ENCODE data around the gene ST3GAL3. TPM values are rescaled to one million over a fixed set of nuclear protein-coding genes. Genes with fewer than 3 reads are reported as not detected.

Gene ST3GAL3
- polyA plus RNA-seq, 10 donors = 24.3 to 40.5 (median 32.2) TPM

DNA sequence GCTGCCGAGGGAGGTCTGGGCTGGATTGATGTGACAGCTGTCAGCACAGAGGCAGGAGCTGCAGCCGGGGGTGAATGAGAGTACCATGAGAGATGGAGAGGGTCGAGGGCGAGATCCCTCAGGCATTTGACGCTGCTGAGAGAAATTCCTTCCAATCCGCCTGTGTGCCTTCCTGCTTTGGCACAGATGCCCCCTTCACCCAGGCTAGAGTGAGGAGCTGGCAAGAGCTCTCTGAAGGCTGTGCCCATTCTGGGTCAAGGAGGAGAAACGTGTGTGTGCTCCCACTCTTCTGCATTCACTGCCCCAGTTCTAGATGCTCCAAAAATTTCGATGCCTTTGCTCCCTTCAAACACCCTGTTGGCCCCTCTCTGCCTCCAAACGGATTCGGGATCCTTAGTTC, 231.0 kb downstream of the ST3GAL3 start:
- no peak for DNase-seq

DNA sequence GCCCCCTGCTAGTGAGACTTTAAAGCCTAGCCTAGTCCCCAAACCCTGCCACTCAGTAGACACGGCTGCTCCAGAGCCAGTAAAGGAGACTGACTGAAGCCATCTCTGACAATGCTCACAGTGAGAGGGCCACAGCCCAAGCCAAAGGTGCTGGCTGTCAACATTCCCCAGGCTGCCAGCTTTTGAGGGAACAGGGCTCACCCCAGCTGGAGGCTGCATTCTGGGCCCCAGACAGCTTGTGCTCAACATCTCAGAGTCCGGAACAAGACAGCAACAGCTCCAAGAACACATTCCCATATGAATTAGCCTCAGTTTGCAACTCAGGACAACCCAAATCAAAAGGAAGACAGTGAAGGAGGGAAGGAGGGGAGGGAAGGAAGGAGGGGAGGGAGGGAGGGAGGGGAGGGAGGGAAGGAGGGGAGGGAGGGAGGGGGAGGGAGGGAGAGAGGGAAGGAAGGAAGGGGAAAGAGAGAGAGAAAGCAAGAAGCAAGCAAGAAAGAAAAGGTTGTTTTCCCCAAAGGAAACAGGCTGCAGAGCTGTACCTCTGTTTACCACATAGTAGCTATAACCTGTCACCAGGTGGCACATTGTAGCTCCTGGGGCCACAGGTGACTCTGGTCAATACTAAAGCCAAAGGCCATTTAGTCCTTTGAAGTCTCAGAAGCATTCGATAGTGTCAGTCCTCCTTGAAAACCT, 231.7 kb downstream of the ST3GAL3 start:
- peak in 1 of 3 donors; percentile 57 for DNase-seq

DNA sequence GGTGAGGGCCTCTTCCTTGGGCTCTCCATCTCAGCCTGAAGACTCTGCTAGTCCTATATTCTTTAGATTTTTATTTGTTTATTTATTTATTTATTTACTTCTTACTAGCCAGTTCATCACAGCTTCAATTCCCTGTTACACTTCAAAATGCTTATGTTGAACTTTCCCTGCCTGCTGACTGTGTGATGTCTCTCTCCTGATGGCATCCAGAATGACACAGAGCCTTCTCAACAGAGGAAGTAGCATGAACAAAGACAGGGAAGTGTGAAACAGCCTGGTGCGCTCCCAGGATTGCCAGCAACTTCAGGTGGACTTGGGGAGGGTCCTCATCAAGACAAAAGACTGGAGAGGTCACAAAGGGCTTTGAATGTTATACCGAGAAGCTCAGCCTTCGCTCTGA, 235.1 kb downstream of the ST3GAL3 start:
- DNase-seq = no peak

DNA sequence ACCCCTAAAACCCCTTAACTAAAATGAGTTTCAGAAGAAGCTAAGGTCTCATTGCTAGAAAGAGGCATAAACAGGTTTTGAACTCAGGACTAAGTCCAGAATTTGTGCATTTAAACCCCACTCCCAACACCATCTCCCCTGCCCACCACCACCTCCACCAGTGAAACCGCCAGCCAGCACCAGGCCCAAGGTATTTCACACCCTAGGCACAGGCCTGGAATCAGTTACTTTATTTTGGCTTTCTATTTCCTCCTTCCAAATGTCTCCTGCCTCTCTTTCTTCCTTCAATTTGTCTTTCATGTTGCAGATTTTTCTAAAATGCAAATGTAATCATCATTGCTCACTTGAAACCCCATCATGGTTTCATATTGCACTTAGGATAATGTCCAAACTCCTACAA, 237.5 kb downstream of the ST3GAL3 start:
- DNase-seq = no peak

DNA sequence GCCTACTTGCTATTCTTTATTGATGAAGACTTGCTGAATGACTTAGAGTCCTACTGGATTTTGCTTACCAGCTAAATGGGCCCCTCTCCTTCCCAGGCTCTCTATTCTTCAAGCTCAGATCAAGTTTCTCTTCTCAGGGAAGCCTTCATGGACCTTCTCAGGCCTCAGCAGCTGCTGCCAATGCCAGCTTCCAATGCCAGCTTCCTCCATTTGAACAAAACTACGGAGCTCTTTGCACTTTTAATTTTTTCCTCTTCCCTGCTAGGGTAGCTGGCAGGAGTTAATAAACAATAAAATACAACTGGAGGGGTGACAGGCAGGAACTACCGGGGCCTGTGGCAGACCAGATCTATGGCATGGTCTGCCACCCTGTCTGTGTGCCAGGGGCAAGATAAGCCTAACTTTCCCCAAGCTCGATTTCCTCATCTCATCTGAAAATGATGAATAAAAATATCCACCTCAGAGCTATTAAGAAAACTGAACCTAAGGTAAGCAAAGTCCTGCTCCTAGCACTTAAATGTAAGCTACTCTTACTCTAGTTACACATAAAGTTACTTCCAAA, 238.4 kb downstream of the ST3GAL3 start:
- DNase-seq = peak in 1 of 3 donors; percentile 25

DNA sequence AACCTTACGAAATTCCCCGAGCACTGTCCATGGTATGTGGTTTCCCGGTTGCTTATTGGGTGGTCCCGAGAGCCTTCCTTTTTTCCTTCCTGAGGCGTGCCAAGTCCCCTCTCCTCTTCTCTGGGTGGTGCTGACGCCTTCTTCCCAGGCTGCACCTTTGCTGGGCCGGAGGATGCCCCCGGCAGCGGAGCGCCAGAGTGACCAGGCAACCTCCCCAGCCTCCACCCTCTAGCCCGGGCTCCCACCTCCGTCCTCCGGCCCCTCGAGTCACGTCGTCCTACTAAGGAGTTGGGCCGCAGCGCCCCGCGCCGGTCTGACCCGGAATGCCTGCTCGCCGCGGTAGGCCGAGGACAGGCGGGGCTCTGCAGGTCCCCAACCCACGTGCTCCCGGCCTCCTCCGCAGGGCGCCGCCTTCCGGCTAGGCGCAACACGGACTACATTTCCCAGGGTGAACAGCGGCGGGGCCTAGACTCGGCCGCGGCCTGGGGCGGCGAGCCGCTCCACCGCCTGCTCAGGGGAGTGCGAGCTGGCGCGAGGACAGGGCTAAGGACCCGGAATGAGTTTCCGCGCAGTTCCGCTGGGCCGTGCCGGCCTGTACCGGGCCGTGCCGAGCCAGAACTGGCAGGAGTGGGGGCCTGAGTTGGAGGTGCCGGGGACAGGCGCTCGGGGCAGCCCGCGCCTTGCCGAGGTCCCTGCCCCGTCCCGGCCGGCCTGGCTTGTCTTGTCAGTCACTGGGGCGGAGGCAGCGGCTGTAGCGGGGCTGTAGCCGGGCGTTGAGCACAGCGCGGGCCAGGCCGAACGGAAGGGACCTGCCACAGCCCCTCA, 239.1 kb downstream of the ST3GAL3 start, which contains the start of gene IPO13:
TSS of gene IPO13 (plus strand) at position 715 of the 825 bp plus-strand sequence. CDS start 651 bp downstream, outside the sequence.
- DNase-seq = peak; percentile 94 to 99 (median 97)

DNA sequence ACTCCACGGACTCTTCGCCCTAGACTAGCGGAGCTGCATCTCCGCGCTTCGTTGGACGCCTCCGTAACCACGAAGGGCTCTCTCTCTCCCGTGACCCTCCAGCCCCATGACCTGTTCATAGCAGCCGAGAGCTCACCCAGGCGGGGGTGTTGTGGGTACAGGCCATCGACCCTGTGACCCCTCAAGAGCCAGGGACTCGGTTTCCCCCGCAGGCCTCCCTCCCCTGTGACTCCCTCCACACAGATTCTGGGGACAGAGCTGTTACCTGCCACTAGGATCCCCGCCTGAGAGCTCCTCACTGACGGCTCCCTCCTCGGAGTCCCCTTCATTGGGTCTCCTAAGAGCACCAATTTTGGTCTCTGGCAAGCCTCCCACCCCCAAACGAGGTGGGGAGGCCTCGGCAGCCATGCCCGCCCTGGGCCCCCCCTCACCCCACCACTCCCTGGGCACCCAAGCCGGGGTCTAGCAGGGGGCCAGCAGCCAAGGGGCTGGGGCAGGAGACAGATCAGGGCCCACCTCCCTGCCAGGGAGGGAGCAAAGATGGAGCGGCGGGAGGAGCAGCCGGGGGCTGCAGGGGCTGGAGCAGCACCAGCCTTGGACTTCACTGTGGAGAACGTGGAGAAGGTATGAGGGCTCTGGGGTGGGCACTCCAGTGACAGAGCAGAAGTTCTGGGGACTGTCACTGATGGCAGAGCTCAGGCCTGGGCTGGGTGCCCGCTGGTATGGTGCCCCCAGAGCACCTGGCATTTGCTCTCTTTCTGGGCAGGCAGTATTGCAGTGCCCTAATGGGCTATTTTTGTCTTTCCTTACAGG, 239.9 kb downstream of the ST3GAL3 start:
- no peak for DNase-seq

DNA sequence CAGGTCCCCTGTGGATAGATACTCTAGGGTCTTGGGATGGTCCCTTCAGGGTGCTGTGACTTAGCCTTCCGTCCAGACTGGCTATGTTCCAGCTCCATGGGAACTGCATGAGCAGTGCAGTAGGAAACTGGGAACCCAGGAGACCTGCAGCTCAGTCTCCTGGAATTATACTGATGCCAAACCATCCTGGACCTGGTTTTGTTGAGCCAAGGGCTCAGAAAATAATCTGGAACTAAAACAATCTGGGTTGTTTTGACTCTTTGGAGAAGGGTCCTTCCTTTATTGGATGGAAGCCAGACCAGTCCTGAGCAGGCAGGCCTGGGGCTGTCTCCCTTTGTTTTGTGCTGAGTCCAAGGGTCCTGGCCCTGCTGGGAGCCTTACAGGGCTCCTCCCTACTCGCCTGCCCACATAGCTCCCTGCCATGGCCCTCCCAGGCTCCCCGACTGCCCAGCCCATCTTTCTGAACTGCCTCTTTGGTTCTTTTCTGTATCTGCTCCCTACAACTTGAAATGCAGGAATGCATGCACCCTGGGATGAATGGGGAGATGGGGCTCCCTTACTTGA, 240.6 kb downstream of the ST3GAL3 start:
- DNase-seq = no peak

DNA sequence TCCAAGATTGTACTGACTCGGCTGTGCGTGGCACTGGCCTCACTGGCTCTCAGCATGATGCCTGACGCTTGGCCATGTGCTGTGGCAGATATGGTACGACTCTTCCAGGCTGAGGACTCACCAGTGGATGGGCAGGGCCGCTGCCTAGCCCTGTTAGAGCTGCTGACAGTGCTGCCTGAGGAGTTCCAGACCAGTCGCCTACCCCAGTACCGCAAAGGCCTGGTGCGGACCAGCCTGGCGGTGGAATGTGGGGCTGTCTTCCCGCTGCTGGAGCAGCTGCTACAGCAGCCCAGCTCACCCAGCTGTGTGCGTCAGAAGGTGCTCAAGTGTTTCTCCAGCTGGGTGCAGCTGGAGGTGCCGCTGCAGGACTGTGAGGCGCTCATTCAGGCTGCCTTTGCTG, 242.3 kb downstream of the ST3GAL3 start:
- no peak for DNase-seq

DNA sequence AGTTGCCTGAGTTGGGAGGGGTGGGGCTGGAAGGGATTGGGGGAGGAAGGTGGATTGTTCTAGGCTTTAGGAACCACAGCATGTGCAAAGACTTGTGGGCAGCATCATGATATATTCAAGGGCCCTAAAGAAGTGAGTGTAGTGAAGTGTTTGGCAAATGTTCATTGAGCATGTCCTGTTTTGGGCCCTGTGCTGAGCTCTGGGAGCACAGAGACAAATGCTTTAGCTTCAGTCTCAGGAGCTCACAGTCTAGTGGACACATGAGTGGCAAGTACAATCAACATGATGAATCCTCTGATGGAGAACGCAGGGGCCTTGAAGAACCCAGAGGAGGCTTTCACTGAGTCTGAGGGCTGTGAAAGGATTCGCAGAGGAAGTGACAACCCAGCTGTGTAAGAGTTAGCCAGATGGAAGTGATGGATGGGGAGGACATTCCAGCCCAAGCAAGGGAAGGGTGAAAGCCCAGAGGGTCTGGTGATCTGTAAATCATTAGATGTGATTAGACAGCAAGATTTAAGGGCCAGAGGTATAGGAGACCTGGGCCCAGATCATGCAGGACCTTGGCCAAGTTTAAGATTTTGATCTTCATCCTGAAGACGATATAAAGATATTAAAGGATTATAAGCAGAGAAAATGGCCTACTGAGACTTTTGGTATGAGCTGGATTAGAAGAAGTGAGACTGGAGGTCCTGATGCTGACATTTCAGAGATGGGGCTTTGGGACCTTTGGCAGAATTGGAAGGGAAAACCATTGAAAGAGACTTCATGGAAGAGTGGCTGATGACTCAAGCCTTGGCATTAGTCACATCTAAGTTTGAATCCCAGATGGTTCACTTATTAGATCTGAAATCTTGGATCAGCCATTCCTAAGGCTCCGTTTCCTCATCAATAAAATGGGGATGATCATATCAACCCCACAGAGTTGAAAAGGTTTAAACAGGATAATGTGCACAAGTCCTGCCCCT, 244.0 kb downstream of the ST3GAL3 start:
- DNase-seq = no peak

DNA sequence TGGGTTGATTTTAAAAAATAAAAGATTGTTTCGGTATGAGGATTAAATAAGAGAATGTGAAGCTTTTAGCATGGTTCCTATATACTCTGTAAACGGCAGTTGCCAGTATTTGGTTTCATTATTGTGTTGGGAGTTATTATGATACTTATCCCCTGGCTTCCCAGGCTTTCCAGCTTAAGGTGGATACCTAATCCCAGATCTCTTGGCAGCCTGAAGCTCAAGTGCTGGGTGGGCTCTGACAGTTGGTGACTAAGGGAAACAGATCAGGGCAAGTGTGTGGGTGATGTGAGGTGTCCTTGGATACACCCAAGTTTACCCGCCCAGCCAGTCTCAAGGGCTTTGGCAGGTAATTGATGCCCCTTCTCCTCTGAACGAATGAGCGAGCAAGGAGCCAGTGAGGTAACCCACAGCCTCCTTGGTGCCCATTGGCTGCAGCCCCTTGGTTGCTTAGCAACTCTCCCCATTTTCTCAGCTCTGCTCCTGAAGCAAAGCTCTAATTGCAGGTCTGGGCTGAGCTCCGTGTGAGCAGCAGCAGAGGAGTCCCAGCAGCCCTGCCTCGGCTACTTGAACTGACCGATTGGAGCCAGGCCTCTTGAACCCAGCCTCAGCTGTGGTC, 245.5 kb downstream of the ST3GAL3 start:
- no peak for DNase-seq

DNA sequence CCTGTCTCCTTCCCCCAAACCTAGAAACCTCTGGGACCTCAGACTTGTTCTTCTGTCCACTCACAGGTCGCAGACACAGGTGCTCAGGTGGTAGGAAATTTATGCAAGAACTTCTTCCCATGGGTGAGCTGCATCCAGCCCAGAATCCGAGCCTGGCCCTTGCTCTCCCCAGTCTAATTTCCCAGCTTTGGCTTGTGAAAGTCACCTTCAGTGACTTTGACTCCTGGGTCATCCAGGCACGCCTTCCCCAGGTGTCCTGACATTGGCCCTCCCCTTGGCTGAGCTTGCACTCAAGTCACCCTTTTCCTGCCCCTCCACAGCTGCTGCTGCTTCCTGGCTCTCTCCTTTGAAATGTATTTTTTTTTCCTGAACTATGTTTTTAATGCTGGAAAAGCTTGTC, 246.0 kb downstream of the ST3GAL3 start:
- no peak for DNase-seq

DNA sequence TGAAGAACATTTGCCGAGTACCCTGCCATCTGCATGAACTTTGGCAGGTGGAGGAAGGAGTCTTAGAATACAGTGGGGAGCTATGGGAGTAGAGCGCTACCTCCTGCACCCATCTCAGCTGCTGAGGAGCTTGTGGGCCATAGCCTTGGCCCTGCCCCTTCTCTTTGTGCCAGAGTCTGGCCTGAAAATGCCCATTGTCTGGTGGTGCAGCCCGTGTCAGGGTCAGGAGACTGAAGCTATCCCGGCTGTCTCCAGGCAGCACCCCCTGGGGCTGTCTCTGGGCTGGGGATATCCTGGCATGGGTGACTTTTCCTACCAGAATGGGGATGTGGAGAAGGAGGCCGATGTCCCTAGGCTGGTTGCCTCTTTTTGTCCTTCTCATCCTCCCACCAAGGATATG, 246.7 kb downstream of the ST3GAL3 start:
- DNase-seq = no peak

DNA sequence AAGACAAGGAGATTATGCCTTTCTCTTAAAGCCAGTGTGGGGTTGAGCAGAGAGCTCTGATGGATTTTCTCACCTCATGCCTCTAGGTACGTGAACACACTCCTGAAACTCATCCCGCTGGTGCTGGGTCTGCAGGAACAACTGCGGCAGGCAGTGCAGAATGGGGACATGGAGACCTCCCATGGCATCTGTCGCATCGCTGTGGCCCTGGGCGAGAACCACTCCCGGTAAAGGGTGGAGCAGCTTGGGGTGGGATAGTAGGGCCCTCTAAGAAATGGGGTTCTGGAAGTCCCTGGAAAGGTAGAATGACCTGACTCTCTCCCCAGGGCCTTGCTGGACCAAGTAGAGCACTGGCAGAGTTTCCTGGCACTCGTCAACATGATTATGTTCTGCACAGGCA, 248.9 kb downstream of the ST3GAL3 start:
- DNase-seq = no peak

DNA sequence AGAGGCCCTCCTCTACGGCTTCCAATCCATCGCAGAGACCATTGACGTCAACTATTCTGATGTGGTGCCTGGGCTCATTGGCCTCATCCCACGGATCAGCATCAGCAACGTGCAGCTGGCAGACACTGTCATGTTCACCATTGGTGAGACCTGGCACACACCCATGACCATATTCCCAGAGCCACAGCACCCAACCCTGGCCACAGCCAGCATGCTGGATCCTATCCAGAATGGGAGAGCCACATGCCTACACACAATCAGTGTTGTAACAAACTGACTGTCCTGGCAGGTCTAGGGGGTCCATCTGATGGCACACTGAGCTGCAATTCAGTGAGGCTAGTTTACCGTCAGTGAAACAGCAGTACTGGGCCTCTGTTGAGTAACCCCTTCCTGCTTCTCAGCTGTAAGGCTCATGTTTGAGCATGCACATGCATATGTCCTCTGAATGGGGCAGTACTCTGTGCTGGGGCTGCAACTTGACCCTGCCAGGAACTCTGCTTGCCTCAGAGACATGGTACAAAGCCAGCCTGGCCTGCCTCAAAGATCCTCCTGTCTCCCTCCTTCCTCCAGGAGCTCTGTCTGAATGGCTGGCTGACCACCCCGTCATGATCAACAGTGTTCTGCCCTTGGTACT, 250.2 kb downstream of the ST3GAL3 start:
- DNase-seq = no peak

DNA sequence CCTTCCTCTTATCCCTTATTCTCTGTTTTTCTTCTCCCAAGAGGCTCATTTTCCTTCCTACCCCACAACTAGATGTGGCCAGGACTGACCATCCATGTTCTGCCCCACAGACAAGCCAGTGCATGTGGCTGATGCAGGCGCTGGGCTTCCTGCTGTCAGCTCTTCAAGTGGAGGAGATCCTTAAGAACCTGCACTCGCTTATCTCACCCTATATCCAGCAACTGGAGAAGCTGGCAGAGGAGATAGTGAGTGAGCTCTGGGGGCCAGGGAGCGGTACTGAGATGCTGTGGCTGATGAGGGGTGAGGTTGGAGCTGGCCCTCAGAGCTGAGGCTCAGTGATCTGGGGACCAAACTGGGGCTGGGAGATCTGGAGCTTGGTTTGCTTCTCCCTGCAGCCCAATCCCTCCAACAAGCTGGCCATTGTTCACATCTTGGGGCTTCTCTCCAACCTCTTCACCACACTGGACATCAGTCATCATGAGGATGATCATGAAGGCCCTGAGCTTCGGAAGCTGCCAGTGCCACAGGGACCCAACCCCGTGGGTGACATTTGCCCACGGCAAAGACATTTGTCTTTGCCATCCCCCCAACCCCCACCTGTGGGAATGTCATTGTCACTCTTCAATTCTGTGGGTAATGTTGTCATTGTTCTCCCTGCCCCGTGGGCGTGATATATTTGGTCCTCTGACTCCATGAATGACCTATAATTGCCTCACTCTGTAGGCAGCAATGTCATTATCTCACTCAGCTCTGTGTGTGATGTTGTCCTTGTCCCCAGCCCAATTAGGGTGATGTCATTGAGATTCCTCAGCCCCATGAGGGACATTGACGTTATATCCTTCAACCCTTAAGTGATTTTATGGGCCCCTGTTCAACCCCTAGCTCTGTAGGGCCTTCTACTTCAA, 251.3 kb downstream of the ST3GAL3 start:
- DNase-seq = no peak

DNA sequence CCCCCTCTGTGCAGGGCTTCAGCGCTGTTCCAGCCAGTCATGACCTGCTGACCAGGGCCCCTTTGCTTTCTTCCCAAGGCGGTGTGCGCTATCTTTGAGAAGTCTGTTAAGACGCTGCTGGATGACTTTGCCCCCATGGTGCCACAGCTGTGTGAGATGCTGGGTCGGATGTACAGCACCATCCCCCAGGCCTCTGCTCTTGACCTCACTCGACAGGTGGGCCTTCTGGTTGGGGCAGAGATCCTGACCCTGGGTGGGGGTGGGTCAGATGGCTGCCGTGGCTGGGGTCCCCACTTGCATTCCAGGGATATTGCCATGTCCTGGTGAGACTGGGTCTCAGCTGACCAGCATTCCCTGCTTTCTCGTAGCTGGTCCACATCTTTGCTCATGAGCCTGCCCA, 253.5 kb downstream of the ST3GAL3 start:
- no peak for DNase-seq

DNA sequence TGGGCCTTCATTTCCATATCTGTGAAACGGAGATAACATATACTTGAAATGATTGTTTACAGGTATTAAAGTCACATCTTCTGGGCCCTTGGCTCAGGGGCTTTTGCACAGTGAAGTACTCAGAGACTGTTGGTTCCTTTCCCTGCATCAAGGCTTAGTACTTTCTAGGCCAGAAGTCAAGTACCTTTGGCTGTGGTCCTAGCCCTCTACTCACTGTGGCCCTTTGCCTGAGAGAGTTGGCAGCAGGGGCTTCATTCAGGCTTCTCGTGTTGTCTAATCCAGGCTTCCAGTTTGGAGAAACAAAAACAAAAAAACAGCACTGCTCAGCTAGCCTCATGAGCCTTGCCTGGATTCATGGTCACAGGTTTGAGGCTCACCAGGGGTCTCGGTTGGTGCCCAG, 254.4 kb downstream of the ST3GAL3 start:
- no peak for DNase-seq

Data from muscle of back (tissue), 11 donors.